Kidney tubule cell (primary cell): ENCODE data around the gene LRCH1.

Experiments used
- DNase-seq: peaks from one replicate; pipeline ENCODE4 v3.0.0-alpha.2; 2018; ENCODE audit warnings: low spot score

The LRCH1 gene

GRCh38 chr13:46562581-46562980 lies 9.6 kb downstream of the LRCH1 start:
- DNase-seq, result no peak

DNA sequence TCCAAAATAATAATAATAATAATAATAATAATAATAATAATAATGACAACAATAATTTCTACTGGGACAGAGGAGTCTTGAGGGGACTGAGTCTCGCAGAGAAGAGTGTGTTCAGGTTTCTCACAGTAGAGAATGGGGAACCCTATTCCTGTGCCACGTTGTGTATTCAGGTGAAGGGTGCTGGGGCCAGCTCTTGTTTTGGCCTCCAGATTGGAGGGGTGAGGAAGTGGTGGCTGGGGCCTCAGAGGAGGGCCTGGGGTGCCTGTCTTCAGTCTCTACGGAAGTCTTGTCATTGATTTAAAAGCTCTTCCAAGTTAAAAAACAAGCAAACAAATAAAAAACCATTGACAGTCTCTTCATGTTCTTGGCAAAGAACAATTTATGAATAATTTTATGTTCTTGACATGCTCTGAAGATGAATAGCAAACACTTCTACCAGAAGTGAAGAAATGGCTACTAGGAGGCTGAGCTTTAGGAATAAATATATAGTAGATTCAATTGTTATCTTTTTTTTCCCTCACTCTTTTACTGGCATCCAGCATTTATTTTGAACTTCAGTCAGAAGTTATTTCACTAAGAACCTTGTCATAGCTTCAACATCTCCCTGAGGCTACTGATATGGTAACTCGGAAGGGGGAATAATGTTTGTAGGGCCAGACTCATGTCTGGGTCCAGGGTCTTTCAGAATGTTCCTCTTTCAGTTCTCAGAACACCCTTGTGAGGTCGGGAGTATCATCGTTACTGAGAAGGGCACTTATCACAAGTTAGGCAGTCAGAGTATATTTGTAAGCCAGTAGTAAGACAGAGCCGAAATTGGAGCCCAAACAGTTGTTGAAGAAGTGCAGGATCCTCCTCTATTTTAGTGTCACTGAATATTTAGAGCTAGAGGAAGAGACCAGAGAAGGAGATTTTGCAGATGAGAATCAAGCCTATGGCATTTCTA lies 13.1 kb downstream of the LRCH1 start:
- DNase-seq, result no peak

- DNase-seq, result no peak
Observed at GRCh38 chr13:46567671-46568070, 14.7 kb downstream of the LRCH1 start.

- DNase-seq, result no peak
Observed at GRCh38 chr13:46569456-46569855, 16.5 kb downstream of the LRCH1 start.

GRCh38 chr13:46570273-46570672 lies 17.3 kb downstream of the LRCH1 start:
- DNase-seq, result no peak

GRCh38 chr13:46571189-46571908 lies 18.4 kb downstream of the LRCH1 start:
- DNase-seq, result peak; percentile 75

DNA sequence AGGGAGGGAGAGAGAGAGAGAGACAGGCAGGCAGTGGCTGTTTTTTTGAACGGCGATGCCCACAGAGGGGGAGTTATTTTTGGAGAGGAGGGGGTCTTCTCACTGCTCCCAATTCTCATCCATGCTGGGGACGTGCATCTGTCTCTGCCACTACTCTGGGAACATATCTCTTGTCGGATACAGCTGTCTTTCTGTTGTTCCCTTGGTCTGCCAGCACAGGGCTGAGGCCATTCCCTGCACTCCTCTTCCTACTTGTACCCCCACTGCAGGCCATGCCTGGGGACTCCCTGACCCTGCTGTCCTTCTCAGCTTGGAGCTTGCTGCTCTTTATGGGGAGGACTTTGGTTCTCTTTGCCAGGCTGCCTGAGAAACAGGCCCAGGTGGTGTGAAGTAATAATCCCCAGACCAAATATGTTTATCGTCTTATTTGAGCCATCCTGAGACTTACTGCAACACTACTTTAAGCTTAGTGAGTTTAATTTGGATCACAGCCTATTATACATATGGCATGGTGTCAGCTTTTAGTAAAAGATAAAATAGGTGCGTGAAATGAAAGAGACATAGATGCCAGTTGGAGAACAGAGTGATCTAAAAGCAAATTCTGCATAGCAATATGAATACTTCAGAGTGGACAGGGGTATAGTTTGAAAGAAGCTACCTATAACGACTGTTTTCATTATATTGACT lies 19.1 kb downstream of the LRCH1 start:
- DNase-seq, result no peak

DNA sequence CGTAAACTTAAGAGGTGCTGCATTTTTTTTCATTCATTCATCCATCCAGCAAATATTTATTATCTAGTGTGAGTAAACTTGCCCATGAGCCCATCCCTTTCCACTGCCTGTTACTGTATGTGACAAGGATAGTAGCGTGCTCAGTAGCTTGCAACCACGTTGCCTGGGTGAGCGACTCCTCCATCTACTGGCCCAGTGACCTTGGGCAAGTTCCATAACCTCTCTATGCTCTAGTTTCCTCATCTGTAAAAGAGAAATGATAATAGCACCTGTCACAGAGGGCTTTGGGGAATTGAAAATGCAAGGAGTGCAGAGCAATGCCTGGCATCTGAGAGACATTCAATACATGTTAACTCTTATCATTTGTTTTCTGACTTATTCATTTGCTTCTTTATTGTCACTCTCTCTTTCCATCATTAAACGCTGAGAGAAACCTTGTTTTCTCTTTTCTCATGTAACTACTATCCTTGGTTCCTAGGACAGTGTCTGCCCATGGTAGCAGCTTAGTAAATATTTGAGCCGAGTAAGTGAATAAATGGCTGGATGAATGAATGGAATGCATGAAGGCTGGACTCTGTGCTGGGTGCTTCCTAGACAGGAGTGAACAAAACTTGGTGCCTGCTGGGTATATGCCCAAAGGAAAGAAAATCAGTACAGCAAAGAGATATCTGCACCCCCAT lies 19.9 kb downstream of the LRCH1 start:
- DNase-seq, result peak; percentile 53

- no peak for DNase-seq
Observed at GRCh38 chr13:46575301-46575771, 22.4 kb downstream of the LRCH1 start.

DNA sequence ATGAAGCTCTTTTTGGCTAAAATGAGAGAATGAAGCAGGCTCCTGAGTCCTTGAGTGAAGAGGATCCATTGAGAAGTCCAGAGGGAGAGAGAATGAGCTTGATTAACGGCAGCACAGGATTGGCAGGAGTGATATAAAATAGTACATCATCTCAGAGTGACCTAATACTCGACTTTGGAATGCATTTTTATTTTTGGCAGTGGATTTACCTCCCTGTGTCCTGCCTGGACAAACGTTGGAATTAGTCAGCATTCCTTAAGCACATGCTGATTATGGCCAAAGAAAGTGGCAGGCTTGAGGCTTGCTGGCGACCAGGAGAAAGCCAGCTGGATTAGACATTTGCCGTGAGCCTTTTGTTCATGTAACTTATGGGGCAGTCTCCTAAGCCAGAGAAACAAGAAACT lies 22.9 kb downstream of the LRCH1 start:
- peak; percentile 90 for DNase-seq

DNA sequence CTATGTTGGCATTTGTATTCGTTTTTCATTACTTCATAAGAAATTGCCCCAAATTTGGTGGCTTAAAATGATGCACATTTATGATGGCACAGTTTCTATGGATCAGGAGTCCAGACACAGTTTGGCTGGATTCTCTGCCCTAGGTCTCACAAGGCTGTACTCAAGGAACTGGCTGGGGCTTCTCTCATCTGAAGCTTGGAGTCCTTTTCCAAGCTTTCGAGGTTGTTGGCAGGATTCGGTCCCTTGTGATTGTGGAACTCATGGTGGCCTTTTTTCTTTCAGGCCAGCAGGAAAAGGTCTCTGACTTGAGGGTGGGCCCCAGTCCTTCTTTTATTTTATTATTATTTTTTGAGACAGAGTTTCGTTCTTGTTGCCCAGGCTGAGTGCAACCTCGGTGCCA lies 23.8 kb downstream of the LRCH1 start:
- DNase-seq, result no peak

DNA sequence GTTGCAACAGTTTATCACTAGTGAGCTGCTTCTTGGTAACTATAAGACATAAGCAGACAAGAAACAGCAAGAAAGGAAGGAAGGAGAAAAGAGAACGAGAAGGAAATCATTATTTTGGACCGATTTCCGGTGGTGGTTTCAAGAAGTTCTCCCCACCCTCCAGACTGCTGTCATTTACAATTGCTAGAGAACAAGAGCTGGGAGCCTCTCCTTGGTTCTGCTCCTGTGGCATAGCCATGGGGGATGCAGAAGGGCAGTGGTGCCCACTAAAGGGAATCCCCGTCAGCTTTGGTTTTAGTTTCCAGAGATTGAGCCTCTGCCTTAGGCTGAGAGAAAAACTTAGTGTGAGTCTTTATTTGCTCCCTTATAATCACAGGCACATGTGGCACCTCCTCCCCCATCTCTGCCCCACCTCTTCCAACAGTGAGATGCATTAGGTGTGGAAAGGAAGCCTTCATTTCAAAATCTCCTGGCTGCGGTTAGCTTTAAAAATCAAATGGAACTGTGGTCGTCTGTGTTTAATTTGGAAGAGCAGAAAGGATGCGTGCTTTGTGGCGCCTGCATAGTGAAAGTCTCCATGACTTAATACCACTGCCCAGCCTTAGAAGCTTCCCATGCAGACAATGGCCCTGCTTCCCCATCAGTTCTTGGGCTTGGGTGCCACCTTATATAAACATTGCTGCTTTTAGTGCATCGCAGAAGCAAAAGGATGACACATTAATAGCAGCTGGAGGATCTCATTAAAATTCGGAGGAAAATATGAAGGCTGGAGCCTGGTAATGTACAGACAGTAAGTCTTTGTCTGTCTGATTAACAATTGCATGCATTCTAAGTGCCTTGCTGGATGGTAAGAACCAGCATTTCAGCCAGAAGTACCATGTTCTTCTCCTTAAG lies 25.0 kb downstream of the LRCH1 start:
- DNase-seq, result no peak

DNA sequence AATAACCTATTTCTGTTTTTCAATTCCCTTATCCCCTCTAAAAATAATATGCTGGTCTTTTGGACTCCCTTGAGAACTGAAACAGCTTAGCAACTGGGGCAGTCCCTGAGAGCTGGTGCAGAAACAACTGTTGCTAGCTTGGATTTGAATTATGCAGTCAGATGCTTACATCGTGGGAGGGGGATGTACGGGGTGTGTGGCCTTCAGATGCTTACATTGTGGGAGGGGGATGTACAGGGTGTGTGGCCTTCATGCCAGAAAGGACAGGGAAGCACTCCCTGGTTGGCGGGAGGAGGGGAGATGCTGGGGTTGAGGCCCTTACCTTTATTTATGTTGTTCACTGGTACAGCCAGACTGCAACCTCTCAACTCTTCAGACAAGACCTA lies 25.6 kb downstream of the LRCH1 start:
- no peak for DNase-seq

DNA sequence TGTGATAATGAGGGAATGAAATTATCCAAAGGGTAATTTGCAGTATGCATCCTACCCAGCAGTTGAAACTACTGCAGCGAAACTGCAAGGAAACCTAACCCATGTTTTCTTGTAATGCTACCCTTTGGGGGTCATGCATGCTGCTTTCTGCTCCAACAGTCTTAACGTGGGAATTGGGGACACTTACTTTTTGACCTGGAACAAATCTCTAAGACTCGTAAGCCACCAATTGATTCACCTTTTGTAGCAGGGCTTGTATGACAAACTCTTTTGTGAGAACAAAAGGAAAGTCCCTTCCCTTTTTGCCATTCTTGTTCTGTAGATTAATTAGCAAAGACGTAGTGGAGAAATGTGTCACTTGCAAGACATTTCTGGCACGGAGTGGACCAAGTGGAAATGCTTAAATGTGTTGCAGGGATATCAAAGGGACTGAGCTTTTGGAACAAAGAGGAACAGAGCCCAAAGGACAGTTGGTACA lies 27.4 kb downstream of the LRCH1 start:
- DNase-seq, result no peak

DNA sequence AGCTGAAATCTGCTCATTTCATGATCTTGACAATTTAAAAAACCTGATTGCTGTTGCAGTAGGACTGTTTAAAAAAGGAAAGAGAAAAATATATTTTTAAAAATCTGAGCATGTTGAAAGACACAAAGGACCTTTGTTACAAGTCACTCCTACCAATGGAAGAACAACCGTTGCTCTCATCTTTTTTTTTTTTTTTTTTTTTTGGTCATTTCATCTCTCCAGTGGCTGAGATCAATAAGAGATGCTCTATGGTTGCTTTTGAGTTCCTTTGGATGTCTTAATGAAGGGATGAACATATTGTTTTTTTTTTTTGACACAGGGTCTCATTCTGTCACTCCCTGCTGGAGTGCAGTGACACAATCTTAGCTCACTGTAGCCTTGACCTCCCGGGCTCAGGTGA lies 29.2 kb downstream of the LRCH1 start:
- DNase-seq, result no peak

- peak; percentile 65 for DNase-seq
Observed at GRCh38 chr13:46586751-46587514, 34.0 kb downstream of the LRCH1 start.

- DNase-seq, result no peak
Observed at GRCh38 chr13:46587807-46588418, 34.9 kb downstream of the LRCH1 start.

GRCh38 chr13:46592385-46592784 lies 39.4 kb downstream of the LRCH1 start:
- no peak for DNase-seq

- no peak for DNase-seq
Observed at GRCh38 chr13:46593398-46593797, 40.4 kb downstream of the LRCH1 start.
